LNCaP clone FGC (cell line): ENCODE data around the gene GMEB1.
"Not testable (repeated sequence)": the region's sequence is repeated elsewhere in the genome, so short reads cannot be mapped to it uniquely, and the experiment has no call there.

Source experiments
- DNase-seq: peaks from one replicate; pipeline ENCODE4 v3.0.0-alpha.2; 2011; ENCODE audit warnings: low read depth
- H3K4me3 ChIP-seq: 2 replicates; pipeline ENCODE4 v1.5.1; 2011; ENCODE audit warnings: mild to moderate bottlenecking, low read depth, low read length, control low read depth
- CTCF ChIP-seq: IDR thresholded peaks from 2 replicates; pipeline ENCODE4 v1.5.1; 2012; ENCODE audit warnings: mild to moderate bottlenecking; ENCODE audit not compliant: control insufficient read depth, insufficient read depth; ENCODE audit errors: extremely low read depth

Gene GMEB1

GRCh38 chr1:28740118-28740517 lies 71.5 kb downstream of the GMEB1 start:
- TF ChIP-seq CTCF: no peak
- no peak for DNase-seq
- no peak overlapping the region for H3K4me3 ChIP-seq

- TF ChIP-seq CTCF: no peak
- no peak overlapping the region for H3K4me3 ChIP-seq
- no peak for DNase-seq
Measured at GRCh38 chr1:28744184-28744583, 75.6 kb downstream of the GMEB1 start.

GRCh38 chr1:28745653-28746173 lies 77.1 kb downstream of the GMEB1 start:
- no peak for TF ChIP-seq CTCF
- DNase-seq: no peak
- H3K4me3 ChIP-seq: no peak overlapping the region

GRCh38 chr1:28750330-28750729 lies 81.7 kb downstream of the GMEB1 start:
- no peak overlapping the region for H3K4me3 ChIP-seq
- no peak for TF ChIP-seq CTCF
- DNase-seq: no peak

GRCh38 chr1:28750771-28751294 lies 82.2 kb downstream of the GMEB1 start:
- not testable (repeated sequence) for DNase-seq, H3K4me3 ChIP-seq

GRCh38 chr1:28751315-28752060 lies 82.9 kb downstream of the GMEB1 start:
- no peak overlapping the region for H3K4me3 ChIP-seq
- TF ChIP-seq CTCF: no peak
- no peak for DNase-seq

GRCh38 chr1:28755701-28756100 lies 87.1 kb downstream of the GMEB1 start:
- no peak overlapping the region for H3K4me3 ChIP-seq
- no peak for TF ChIP-seq CTCF
- DNase-seq: no peak
